ENCODE results near the gene CLDN18. TPM values are rescaled to one million over a fixed set of nuclear protein-coding genes. Genes with fewer than 3 reads are reported as not detected.

CLDN18 gene
- total and polyA plus RNA-seq, 2 experiments from 2014 or later, result 0.19 TPM; not detected in 1

- TF ChIP-seq REST (IDR thresholded peaks at IDR 0.05; ENCODE audit: unreplicated experiment) (no peak), POLR2AphosphoS5 (IDR thresholded peaks at IDR 0.05; ENCODE audit: low read depth) (no peak), ZNF331 (CRISPR knock-in tag; IDR thresholded peaks at IDR 0.05; ENCODE audit: low read depth) (no peak), EZH2 (IDR thresholded peaks at IDR 0.05; ENCODE audit: low read depth, unreplicated experiment) (no peak), JUNB (IDR thresholded peaks at IDR 0.05; ENCODE audit: unreplicated experiment) (no peak)
Measured at GRCh38 chr3:138043266-138044029, 33.5 kb downstream of the CLDN18 start (continued).

GRCh38 chr3:138046085-138046484 is 36.1 kb downstream of the CLDN18 start:
- Histone ChIP-seq H3K4me2 (no peak overlapping the region; the same call in 1 of the 2 replicates), H3K9me2 (ENCODE audit: insufficient read depth) (peaks cover 8% of the 10 kb centered on the region), H3K27ac (ENCODE audit: low read depth) (no peak overlapping the region), H3K4me1 (ENCODE audit: insufficient read depth) (peaks cover 18% of the 10 kb centered on the region), H4K20me1 (replicated peaks; ENCODE audit: insufficient read depth) (peaks cover 3% of the 10 kb centered on the region; the same call in 1 of the 2 replicates), H3K27me3 (ENCODE audit: insufficient read depth) (no peaks in the 10 kb centered on the region), H3K36me3 (ENCODE audit: insufficient read depth) (no peaks in the 10 kb centered on the region), H3F3A (replicated peaks; ENCODE audit: low read depth) (no peaks in the 10 kb centered on the region), H2AFZ (no peak overlapping the region), H3K79me2 (replicated peaks; ENCODE audit: insufficient read depth) (no peaks in the 10 kb centered on the region), H3K4me3 (no peak overlapping the region)
- DNase-seq (ENCODE audit: low spot score) (no peak), ATAC-seq (no peak)
- H3K9me3 Mint-ChIP-seq, result no peaks in the 10 kb centered on the region; the same call in 2 of the 3 replicates
- TF ChIP-seq STAT1 (IDR thresholded peaks at IDR 0.05; ENCODE audit: unreplicated experiment) (no peak), EZH2 (IDR thresholded peaks at IDR 0.05; ENCODE audit: low read depth, unreplicated experiment) (no peak), POLR2AphosphoS5 (IDR thresholded peaks at IDR 0.05; ENCODE audit: low read depth) (no peak), CREB1 (CRISPR knock-in tag; IDR thresholded peaks at IDR 0.05; ENCODE audit: low read depth) (no peak), EZH2phosphoT487 (IDR thresholded peaks at IDR 0.05; ENCODE audit: unreplicated experiment) (no peak)
- no peak overlapping the region for H3K4me3 Mint-ChIP-seq
- no peak overlapping the region; the same call in 1 of the 2 replicates for H3K27ac Mint-ChIP-seq
- H3K27me3 Mint-ChIP-seq (ENCODE audit: insufficient read depth, low read depth, poor library complexity), result no peaks in the 10 kb centered on the region
- peaks cover 17% of the 10 kb centered on the region for H3K4me1 Mint-ChIP-seq
- H3K36me3 Mint-ChIP-seq (ENCODE audit: low read depth), result peaks cover 2% of the 10 kb centered on the region; the same call in 1 of the 3 replicates

GRCh38 chr3:138046955-138047354 is 37.0 kb downstream of the CLDN18 start:
- H3K9me2 ChIP-seq (ENCODE audit: insufficient read depth), result peaks cover 8% of the 10 kb centered on the region
- peaks cover 18% of the 10 kb centered on the region for H3K4me1 ChIP-seq (ENCODE audit: insufficient read depth)
- no peaks in the 10 kb centered on the region for H3K36me3 ChIP-seq (ENCODE audit: insufficient read depth)
- no peak overlapping the region for H3K27ac Mint-ChIP-seq
- no peaks in the 10 kb centered on the region for H3K27me3 Mint-ChIP-seq (ENCODE audit: insufficient read depth, low read depth, poor library complexity)
- peaks cover 2% of the 10 kb centered on the region; the same call in 1 of the 3 replicates for H3K36me3 Mint-ChIP-seq (ENCODE audit: low read depth)
- no peaks in the 10 kb centered on the region for H3F3A ChIP-seq (replicated peaks; ENCODE audit: low read depth)
- H3K9me3 Mint-ChIP-seq, result no peaks in the 10 kb centered on the region; the same call in 2 of the 3 replicates
- DNase-seq (ENCODE audit: low spot score) (no peak), ATAC-seq (peak; percentile 67)
- H3K4me1 Mint-ChIP-seq, result peaks cover 17% of the 10 kb centered on the region
- H3K27ac ChIP-seq (ENCODE audit: low read depth), result peak overlapping the region; percentile 77; the same call in 1 of the 2 replicates
- no peak overlapping the region for H3K4me3 ChIP-seq
- no peak overlapping the region; the same call in 1 of the 2 replicates for H3K4me2 ChIP-seq
- no peak overlapping the region for H3K4me3 Mint-ChIP-seq
- H2AFZ ChIP-seq, result no peak overlapping the region
- no peaks in the 10 kb centered on the region for H3K79me2 ChIP-seq (replicated peaks; ENCODE audit: insufficient read depth)
- TF ChIP-seq POLR2AphosphoS5 (IDR thresholded peaks at IDR 0.05; ENCODE audit: low read depth) (no peak), NANOG (IDR thresholded peaks at IDR 0.05; ENCODE audit: borderline replicate concordance) (no peak)
- no peaks in the 10 kb centered on the region for H3K27me3 ChIP-seq (ENCODE audit: insufficient read depth)
- peaks cover 3% of the 10 kb centered on the region; the same call in 1 of the 2 replicates for H4K20me1 ChIP-seq (replicated peaks; ENCODE audit: insufficient read depth)
